ENCODE results near the gene ZNF444.
"Not testable (repeated sequence)": the region's sequence is repeated elsewhere in the genome, so short reads cannot be mapped to it uniquely, and the experiment has no call there.

The ZNF444 gene

GRCh38 chr19:56148096-56148495 lies 7.0 kb downstream of the ZNF444 start:
- DNase-seq, result no peak

- DNase-seq, result not testable (repeated sequence)
These were observed 8.0 kb downstream of the ZNF444 start for GRCh38 chr19:56148955-56149655.

DNA sequence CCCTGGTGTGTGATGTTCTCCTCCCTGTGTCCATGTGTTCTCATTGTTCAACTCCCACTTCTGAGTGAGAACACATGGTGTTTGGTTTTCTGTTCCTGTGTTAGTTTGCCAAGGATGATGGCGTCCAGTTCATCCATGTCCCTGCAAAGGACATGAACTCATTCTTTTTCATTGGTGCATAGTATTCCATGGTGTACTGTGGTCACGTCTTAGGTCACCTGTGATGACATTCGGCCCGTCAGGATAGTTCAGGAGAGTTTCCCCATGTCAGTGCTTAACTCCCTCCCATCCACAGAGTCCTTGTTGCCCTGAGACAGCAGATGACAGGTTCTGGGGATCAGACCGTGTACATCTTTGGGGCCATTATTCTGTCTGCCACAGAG lies 8.6 kb downstream of the ZNF444 start:
- DNase-seq, result no peak

DNA sequence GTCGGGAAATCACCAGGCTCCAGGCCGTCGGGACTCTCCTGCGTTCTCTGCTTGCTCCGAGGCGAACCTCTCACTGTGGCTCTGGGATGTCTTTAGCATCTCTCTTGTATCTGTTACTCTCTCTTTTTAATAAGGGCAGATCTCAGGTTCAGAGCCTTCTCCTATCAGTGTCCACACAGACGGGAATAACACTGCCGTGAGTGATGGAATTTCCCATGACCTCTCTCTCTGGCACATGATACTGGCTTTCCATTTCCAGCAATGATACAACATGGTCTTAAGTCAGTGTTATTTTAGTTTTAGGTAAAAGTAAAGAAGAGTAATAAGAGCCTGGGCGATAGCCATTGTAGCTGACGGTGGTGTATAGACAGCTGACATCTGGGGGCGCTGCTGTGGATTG lies 9.3 kb downstream of the ZNF444 start:
- DNase-seq, result no peak

DNA sequence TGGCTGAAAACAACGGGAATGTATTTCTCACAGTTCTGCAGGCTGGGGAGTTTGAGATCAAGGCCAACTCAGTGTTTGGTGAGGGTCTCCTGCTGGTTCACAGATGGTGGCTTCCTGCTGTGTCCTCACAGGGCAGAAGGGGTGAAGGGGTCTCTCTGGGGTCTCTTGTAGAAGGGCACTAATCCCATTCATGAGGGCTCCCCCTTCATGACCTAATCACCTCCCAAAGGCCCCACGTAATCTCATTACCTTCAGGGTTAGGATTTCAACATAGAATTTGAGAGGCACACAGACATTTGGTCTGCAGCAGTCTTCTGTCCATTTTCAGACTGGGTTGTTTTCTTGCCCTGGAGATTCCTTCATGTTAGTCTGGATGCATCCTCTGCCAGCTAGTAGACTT lies 11.6 kb downstream of the ZNF444 start:
- no peak for DNase-seq

- DNase-seq, result no peak
These were observed 12.4 kb downstream of the ZNF444 start for GRCh38 chr19:56153507-56153906.

- peak in 1 of 4 experiments; percentile 5 for DNase-seq
These were observed 14.1 kb downstream of the ZNF444 start for GRCh38 chr19:56155124-56155687.

GRCh38 chr19:56156768-56157167 lies 15.7 kb downstream of the ZNF444 start:
- DNase-seq, result no peak

DNA sequence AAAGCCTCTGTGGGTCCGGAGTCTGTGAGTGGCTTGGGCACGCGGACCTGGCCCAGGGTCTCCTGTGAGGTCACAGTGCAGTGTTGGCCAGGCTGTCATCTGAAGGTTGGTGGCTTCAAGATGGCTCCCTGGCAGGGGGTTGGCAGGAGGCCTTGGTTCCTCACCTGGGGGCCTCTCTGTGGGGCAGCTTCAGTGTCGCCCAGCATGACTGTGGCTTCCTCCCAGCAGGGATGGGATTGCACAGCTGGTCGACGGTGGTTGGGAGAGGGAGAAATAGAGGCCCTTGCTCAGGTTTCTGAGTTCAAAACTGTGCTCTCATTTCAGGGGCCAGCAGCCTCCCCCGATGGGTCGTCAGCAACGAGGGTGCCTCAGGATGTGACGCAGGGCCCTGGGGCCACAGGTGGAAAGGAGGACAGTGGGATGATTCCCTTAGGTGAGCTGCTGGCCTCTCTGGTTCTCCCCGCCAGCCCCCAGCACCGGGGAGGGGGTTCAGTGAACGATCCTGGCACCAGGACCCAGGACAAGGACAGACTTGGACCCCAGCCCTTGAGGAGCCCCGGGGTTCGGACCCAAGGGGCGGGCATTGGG lies 17.2 kb downstream of the ZNF444 start:
- no peak for DNase-seq

GRCh38 chr19:56159009-56159559 lies 18.0 kb downstream of the ZNF444 start:
- no peak for DNase-seq

GRCh38 chr19:56159622-56160271 lies 18.7 kb downstream of the ZNF444 start:
- no peak for DNase-seq

GRCh38 chr19:56161534-56161933 lies 20.4 kb downstream of the ZNF444 start:
- no peak for DNase-seq

DNA sequence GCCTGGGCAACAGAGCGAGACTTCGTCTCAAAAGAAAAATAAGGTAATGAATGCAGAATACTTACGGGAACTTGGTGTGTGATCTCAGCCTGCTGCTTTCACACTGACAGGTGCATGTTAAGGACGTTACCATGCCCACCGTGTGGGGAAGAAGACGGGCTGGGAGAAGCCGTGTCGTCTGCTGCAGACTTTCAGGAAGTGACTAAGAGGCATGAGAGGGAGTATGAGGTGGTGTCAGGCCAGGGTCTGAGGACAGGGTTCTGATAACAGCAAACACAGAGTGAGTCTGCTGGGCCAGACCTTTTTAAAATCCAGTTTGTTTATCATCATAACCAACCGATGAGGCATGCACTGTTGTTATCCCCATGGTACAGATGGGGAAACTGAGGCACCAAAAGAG lies 21.2 kb downstream of the ZNF444 start:
- no peak for DNase-seq

DNA sequence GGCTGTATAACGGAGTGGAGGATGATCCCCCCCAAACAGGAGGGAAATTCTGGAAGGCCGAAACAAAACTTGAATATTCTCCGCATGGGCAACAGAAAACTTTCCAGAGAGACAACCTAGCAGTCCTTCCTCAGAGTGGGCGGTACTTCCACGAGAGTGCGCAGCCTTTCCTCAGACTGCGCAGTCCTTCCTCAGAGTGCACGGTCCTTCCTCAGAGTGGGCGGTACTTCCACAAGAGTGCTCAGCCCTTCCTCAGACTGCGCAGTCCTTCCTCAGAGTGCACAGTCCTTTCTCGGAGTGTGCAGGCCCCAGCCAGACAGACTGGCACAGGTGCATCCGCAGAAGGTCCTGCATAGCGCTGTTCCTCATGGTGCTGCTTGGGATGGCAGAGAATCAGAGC lies 22.0 kb downstream of the ZNF444 start:
- DNase-seq, result no peak

DNA sequence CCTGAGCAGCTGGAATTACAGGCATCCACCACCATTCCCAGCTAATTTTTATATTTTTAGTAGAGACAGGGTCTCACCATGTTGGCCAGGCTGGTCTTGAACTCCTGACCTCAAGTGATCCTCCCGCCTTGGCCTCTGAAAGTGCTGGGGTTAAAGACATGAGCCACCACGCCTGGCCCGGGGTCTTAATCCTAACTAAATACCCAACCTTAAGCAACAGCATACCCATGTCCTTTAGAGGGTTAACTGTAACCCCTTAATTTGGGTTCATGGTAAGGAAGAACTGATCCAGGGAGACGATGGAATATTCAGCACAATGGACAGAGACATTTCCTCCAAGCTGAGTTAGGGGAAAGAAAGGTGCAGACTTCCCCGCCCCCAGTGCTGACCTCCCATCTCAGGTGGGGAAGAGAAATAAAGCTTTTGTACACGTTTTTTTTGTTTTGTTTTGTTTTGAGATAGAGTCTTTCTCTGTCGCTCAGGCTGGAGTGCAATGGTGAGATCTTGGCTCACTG lies 26.0 kb downstream of the ZNF444 start:
- no peak for DNase-seq

GRCh38 chr19:56170261-56170660 lies 29.2 kb downstream of the ZNF444 start:
- no peak for DNase-seq

DNA sequence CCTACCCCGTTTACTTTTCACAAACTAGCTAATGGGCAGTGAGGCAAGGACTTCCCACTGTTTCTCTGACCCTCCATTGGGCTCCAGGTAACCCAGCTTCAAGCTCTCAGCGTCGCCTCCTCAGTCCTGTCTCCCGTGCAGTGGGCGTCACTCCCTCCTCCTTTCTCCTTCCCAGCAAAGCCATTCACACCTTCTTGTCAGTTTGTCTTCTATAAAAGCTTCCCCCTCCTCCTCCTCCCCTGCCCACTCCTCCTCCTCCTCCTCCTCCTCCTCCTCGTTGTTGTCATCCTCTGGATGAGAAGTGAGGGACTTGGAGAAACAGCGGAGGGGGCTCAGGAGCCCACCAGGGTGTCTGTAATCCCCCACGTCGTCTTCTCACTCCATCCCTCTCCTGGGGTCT lies 33.0 kb downstream of the ZNF444 start:
- no peak for DNase-seq

- no peak for DNase-seq
These were observed 33.5 kb downstream of the ZNF444 start for GRCh38 chr19:56174550-56174949.

DNA sequence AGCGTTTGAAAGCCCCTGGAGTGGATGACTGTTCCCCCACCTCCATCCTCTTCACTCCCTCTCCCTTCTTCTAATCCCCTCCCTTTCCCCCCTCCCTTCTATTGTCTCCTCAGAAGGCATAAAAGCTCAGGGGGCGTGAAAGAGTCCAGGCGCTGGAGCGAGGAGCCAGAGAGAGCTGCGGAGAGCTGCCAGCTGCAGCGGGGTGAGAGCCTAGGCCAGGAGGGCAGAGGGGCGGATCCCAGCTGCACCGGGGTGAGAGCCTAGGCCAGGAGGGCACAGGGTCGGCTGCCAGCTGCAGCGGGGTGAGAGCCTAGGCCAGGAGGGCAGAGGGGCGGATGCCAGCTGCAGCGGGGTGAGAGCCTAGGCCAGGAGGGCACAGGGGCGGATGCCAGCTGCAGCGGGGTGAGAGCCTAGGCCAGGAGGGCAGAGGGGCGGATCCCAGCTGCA lies 34.8 kb downstream of the ZNF444 start, which contains the start of gene GALP:
GALP (plus strand) TSS at position 148 of the 447 bp plus-strand sequence. CDS start 1,101 bp downstream, outside the sequence.
- not testable (repeated sequence) for DNase-seq

GRCh38 chr19:56176310-56176709 lies 35.2 kb downstream of the ZNF444 start:
- DNase-seq, result not testable (repeated sequence)

- DNase-seq, result no peak
These were observed 35.8 kb downstream of the ZNF444 start for GRCh38 chr19:56176881-56177280.

DNA sequence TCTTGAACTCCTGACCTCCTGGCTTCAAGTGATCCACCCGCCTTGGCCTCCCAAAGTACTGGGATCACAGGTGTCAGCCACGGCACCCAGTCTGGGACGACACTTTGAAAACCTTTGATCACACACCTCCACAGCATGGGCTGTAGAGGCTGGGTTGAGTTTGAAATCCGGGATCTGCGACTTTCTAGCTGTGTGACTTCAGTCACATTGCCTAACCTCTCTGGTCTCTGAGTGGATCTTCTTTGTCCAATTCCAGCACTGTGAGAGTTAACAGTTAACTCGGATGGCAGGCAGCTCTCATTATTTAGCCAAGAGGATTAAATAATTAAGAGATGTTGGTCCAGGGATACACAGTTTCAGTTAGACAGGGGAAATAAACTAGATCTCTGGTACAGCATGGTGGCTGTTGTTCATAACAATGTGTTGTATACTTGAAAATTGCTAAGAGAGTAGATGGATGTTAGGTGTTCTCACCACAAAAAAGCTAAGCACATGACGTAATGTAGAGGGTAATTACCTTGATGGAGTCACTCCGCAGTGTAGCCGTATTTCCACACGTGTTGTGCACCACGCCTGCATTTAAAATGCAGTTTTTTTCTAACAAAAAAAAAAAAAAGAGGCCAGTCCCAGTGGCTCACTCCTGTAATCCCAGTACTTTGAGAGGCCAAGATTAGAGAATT lies 36.6 kb downstream of the ZNF444 start:
- no peak for DNase-seq

DNA sequence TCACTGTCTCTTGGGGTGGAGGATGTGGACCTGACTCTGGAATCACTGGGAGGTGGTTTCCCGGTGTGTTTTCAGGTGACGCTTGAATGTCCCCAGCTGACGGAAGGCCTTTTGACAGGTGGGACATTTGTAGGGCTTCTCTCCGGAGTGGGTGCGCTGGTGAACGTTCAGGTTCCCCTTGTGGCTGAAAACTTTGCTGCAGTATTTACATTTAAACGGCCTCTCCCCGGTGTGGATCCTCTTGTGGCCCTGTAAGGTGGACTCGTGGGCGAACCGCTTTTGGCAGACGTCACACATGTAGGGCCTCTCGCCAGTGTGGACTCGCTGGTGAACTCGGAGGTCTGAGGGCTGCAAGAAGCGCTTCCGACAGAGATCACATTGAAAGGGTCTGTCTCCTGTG lies 48.7 kb downstream of the ZNF444 start:
- DNase-seq, result no peak

All from activated naive CD4-positive, alpha-beta T cell (primary cell).